Cerebellar nuclear complex (tissue), 1 donor: ENCODE data around the gene FHIT.
"Not testable (repeated sequence)": the region's sequence is repeated elsewhere in the genome, so short reads cannot be mapped to it uniquely, and the experiment has no call there.

Experiments
- DNase-seq, 2 experiments: peaks; one replicate each; lab custom pipeline; 2025; lab: John Stamatoyannopoulos, UW

FHIT gene

GRCh38 chr3:61111825-61112224 is 139.4 kb downstream of the FHIT start:
- DNase-seq = no peak

GRCh38 chr3:61110576-61110975 is 140.7 kb downstream of the FHIT start:
- no peak for DNase-seq

- no peak for DNase-seq
Measured at GRCh38 chr3:61108247-61109019, 142.8 kb downstream of the FHIT start.

GRCh38 chr3:61094608-61095007 is 156.6 kb downstream of the FHIT start:
- DNase-seq = no peak

GRCh38 chr3:61093364-61093763 is 157.9 kb downstream of the FHIT start:
- no peak for DNase-seq

GRCh38 chr3:61092870-61093269 is 158.4 kb downstream of the FHIT start:
- no peak for DNase-seq

- no peak for DNase-seq
Measured at GRCh38 chr3:61090389-61091169, 160.7 kb downstream of the FHIT start.

GRCh38 chr3:61087465-61087864 is 163.8 kb downstream of the FHIT start:
- DNase-seq = no peak

- no peak for DNase-seq
Measured at GRCh38 chr3:61081554-61081953, 169.7 kb downstream of the FHIT start.

- no peak for DNase-seq
Measured at GRCh38 chr3:61080737-61081445, 170.4 kb downstream of the FHIT start.

- no peak for DNase-seq
Measured at GRCh38 chr3:61078048-61078752, 173.1 kb downstream of the FHIT start.

- DNase-seq = no peak
Measured at GRCh38 chr3:61077551-61077950, 173.7 kb downstream of the FHIT start.

- DNase-seq = no peak
Measured at GRCh38 chr3:61074783-61075182, 176.5 kb downstream of the FHIT start.

GRCh38 chr3:61073566-61074165 is 177.6 kb downstream of the FHIT start:
- DNase-seq = no peak

GRCh38 chr3:61068084-61068483 is 183.2 kb downstream of the FHIT start:
- DNase-seq = no peak

GRCh38 chr3:61066800-61067199 is 184.5 kb downstream of the FHIT start:
- no peak for DNase-seq

- not testable (repeated sequence) for DNase-seq
Measured at GRCh38 chr3:61066222-61066621, 185.0 kb downstream of the FHIT start.

GRCh38 chr3:61065451-61066011 is 185.7 kb downstream of the FHIT start:
- no peak for DNase-seq

GRCh38 chr3:61061092-61061723 is 190.0 kb downstream of the FHIT start:
- no peak for DNase-seq

GRCh38 chr3:61060411-61060861 is 190.8 kb downstream of the FHIT start:
- no peak for DNase-seq

- no peak for DNase-seq
Measured at GRCh38 chr3:61058836-61059235, 192.4 kb downstream of the FHIT start.
